Astrocyte (in vitro differentiated cells and primary cell): Measurements from ENCODE around the gene ASPHD2.

Experiments used
- EZH2 ChIP-seq: IDR thresholded peaks from 2 replicates; pipeline ENCODE4 v1.6.1; 2012; ENCODE audit warnings: mild to moderate bottlenecking, low read length, inconsistent platforms; ENCODE audit not compliant: insufficient read depth
- TF ChIP-seq, protein P1 (sequence below): IDR thresholded peaks from 2 replicates; pipeline ENCODE4 v1.5.1; 2011; ENCODE audit warnings: low read depth, mild to moderate bottlenecking, inconsistent platforms, low read length, moderate library complexity; ENCODE audit not compliant: insufficient read depth

DNA sequence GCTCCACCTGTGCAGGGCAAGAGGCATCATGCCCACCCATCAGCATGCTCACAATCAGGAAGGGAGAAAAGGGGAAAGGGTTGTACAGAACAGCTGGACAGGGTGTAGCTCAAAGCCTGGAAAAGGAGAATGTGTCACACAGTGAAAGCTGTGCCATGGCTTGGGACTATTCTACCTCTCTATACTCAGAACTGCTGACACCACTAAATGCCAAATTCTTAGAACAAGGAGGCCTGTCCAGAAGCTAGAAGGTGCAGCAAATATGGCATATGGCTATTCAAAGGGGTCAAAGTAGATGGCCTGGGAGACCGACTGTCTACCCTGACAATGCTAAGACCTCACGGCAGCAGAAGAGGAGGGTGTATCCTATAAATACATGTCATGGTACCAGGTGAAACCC, 41.7 kb downstream of the ASPHD2 start:
- no peak for TF ChIP-seq EZH2
- TF ChIP-seq, protein P1, sequence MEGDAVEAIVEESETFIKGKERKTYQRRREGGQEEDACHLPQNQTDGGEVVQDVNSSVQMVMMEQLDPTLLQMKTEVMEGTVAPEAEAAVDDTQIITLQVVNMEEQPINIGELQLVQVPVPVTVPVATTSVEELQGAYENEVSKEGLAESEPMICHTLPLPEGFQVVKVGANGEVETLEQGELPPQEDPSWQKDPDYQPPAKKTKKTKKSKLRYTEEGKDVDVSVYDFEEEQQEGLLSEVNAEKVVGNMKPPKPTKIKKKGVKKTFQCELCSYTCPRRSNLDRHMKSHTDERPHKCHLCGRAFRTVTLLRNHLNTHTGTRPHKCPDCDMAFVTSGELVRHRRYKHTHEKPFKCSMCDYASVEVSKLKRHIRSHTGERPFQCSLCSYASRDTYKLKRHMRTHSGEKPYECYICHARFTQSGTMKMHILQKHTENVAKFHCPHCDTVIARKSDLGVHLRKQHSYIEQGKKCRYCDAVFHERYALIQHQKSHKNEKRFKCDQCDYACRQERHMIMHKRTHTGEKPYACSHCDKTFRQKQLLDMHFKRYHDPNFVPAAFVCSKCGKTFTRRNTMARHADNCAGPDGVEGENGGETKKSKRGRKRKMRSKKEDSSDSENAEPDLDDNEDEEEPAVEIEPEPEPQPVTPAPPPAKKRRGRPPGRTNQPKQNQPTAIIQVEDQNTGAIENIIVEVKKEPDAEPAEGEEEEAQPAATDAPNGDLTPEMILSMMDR: no peak
